HG03565 (cell line): ENCODE measurements around the gene DCAF5.

Experiments used
- ATAC-seq: cut with Tn5 transposase; IDR thresholded peaks from one replicate; pipeline ENCODE4 v1.9.1; 2021; ENCODE audit warnings: mild to moderate bottlenecking, moderate library complexity; ENCODE audit not compliant: unreplicated experiment

DCAF5 gene

GRCh38 chr14:69142101-69142500 is 10.8 kb downstream of the DCAF5 start:
- no peak for ATAC-seq

- ATAC-seq, result no peak
These were observed 11.4 kb downstream of the DCAF5 start for GRCh38 chr14:69141550-69141949.

- ATAC-seq, result no peak
These were observed 13.2 kb downstream of the DCAF5 start for GRCh38 chr14:69139743-69140142.

GRCh38 chr14:69137843-69138535 is 14.9 kb downstream of the DCAF5 start:
- ATAC-seq, result no peak

- no peak for ATAC-seq
These were observed 15.5 kb downstream of the DCAF5 start for GRCh38 chr14:69137416-69137815.

GRCh38 chr14:69135133-69135532 is 17.8 kb downstream of the DCAF5 start:
- no peak for ATAC-seq

GRCh38 chr14:69133206-69134125 is 19.5 kb downstream of the DCAF5 start:
- no peak for ATAC-seq

- ATAC-seq, result no peak
These were observed 20.3 kb downstream of the DCAF5 start for GRCh38 chr14:69132513-69133181.

GRCh38 chr14:69131176-69131575 is 21.7 kb downstream of the DCAF5 start:
- ATAC-seq, result no peak

- ATAC-seq, result no peak
These were observed 23.5 kb downstream of the DCAF5 start for GRCh38 chr14:69129264-69129880.

GRCh38 chr14:69118305-69118704 is 34.6 kb downstream of the DCAF5 start:
- ATAC-seq, result no peak

- ATAC-seq, result no peak
These were observed 35.7 kb downstream of the DCAF5 start for GRCh38 chr14:69117020-69117767.

- ATAC-seq, result no peak
These were observed 37.3 kb downstream of the DCAF5 start for GRCh38 chr14:69115407-69116185.

- ATAC-seq, result no peak
These were observed 38.2 kb downstream of the DCAF5 start for GRCh38 chr14:69114763-69115162.

- no peak for ATAC-seq
These were observed 44.6 kb downstream of the DCAF5 start for GRCh38 chr14:69108358-69108757.

GRCh38 chr14:69107407-69108003 is 45.4 kb downstream of the DCAF5 start:
- no peak for ATAC-seq

GRCh38 chr14:69106451-69106850 is 46.5 kb downstream of the DCAF5 start:
- ATAC-seq, result no peak

GRCh38 chr14:69105326-69105725 is 47.6 kb downstream of the DCAF5 start:
- no peak for ATAC-seq

- ATAC-seq, result no peak
These were observed 51.5 kb downstream of the DCAF5 start for GRCh38 chr14:69101331-69101826.
